ENCODE measurements around the gene LEMD2.
A peak's percentile ranks its signal among the peaks of the same experiment; 100 is the strongest.

Gene LEMD2

DNA sequence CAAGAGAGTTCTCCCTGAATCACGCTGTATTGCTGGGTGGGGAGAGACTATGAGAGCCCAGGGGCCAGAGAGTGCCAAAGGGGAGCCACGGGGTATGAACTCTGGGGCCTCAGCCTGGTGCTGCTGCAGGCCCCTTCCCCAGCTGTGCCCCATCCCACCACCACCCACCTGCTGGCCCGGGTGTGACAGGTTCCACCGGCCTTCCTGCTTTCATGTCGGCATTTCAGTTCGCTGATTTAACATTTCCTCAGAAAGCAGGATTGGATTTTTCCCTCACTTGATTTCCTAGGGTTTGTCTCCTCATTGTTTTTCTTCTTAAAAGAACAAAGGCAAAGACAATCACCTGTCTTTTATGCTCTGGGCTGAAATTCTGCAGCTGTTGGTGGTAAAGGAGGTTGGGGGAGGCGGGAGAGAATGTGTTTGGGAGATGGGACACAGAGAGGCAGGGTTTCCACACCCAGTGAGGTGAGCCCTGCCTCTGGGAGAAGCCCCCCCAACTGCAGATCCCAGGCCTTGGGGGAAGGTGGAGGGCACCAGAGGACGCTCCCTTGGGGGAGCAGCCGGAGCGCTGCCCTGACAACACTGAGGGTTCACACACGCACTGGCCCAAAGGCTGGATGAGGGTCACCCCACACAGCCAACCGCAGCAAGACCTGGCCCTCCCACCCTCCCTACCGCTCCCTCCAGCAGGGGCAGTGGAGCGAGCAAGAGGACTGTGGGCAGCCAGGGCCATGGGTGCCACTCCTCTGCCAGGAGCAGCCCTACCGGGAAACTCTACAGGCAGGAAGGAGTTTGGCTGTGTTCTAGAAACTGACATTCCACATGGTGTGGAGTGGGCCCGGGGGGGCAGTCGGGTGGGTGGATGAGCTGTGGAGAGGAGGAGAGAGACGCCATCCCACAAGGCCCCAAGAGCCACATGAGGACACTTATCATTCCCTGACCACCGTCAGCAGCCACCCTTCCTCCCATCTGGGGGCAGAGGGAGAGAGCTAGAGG lies 25.4 kb upstream of the LEMD2 start:
- no peaks in the 10 kb centered on the region; the same call in 1 of the 2 replicates for H3K27me3 ChIP-seq (replicated peaks; ENCODE audit: control insufficient read depth, insufficient read depth, low read length)
- TF ChIP-seq, protein P1, sequence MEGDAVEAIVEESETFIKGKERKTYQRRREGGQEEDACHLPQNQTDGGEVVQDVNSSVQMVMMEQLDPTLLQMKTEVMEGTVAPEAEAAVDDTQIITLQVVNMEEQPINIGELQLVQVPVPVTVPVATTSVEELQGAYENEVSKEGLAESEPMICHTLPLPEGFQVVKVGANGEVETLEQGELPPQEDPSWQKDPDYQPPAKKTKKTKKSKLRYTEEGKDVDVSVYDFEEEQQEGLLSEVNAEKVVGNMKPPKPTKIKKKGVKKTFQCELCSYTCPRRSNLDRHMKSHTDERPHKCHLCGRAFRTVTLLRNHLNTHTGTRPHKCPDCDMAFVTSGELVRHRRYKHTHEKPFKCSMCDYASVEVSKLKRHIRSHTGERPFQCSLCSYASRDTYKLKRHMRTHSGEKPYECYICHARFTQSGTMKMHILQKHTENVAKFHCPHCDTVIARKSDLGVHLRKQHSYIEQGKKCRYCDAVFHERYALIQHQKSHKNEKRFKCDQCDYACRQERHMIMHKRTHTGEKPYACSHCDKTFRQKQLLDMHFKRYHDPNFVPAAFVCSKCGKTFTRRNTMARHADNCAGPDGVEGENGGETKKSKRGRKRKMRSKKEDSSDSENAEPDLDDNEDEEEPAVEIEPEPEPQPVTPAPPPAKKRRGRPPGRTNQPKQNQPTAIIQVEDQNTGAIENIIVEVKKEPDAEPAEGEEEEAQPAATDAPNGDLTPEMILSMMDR (IDR thresholded peaks at IDR 0.05; ENCODE audit: insufficient read depth, low read length, poor library complexity, severe bottlenecking): no peak
- H3K4me3 ChIP-seq (replicated peaks; ENCODE audit: low read depth, low read length): no peak overlapping the region
- no peaks in the 10 kb centered on the region for H3K36me3 ChIP-seq (ENCODE audit: control insufficient read depth, insufficient read depth, low read length)
- no peak for DNase-seq (ENCODE audit: extremely low read depth, insufficient read length)

DNA sequence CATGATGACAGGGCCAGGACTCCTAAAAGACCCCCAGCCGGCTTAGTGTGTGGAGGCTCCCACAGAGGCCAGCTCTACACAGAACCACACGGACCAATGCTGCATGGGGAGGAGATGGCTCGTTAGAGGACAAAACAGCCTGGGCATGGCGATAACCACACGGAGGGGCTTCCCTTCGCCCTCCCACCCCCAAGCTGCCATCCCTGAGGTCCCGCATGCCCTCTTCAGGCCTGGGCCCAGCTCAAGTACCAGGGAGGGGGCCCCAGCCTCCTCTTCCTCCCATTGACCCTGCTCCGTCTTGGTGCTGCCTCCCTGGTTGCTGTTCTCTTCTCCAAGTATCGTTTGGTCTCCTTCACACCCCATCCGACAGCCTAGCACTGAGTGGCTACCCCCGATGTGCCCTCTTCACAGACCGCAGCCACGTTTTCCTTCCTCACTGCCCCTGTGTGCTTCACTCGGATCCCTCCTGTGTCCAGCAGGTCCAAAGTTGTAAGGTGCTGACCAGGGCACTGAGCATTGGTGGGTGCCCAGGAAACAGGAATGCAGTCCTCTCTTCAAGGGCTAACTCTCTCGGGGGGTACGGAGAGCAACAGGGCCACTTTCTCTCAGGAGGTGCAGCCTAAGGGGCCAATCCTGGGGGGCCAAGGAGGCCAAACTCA lies 24.4 kb upstream of the LEMD2 start:
- Histone ChIP-seq H3K27me3 (replicated peaks; ENCODE audit: control insufficient read depth, insufficient read depth, low read length) (no peaks in the 10 kb centered on the region; the same call in 1 of the 2 replicates), H3K4me3 (replicated peaks; ENCODE audit: low read depth, low read length) (no peak overlapping the region), H3K36me3 (ENCODE audit: control insufficient read depth, insufficient read depth, low read length) (no peaks in the 10 kb centered on the region)
- TF ChIP-seq, protein P1 (IDR thresholded peaks at IDR 0.05; ENCODE audit: insufficient read depth, low read length, poor library complexity, severe bottlenecking): no peak
- no peak for DNase-seq (ENCODE audit: extremely low read depth, insufficient read length)

DNA sequence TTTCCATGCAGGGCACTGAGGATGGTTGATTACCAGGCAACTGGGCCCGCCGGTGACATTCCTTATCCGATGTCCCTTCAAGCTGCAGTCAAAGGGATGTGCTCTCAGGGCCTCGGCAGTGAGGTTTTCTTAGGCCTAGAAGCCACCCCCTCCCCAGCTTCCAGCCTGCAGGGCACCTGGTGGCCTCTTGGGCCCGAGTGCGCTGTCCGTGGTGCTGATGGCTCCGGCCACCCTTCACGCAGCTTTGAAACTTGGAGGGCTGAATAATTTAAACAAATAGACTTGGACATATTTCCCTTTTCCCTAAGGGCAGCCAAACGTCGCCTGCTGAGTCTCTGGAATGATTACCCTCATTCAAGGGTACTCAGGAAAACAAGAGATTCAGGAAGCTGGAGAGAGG lies 23.7 kb upstream of the LEMD2 start:
- TF ChIP-seq, protein P1 (IDR thresholded peaks at IDR 0.05; ENCODE audit: insufficient read depth, low read length, poor library complexity, severe bottlenecking): peak; percentile 6
- no peak overlapping the region for H3K4me3 ChIP-seq (replicated peaks; ENCODE audit: low read depth, low read length)
- H3K27me3 ChIP-seq (replicated peaks; ENCODE audit: control insufficient read depth, insufficient read depth, low read length): no peaks in the 10 kb centered on the region; the same call in 1 of the 2 replicates
- H3K36me3 ChIP-seq (ENCODE audit: control insufficient read depth, insufficient read depth, low read length): no peaks in the 10 kb centered on the region
- peak; percentile 34 for DNase-seq (ENCODE audit: extremely low read depth, insufficient read length)

DNA sequence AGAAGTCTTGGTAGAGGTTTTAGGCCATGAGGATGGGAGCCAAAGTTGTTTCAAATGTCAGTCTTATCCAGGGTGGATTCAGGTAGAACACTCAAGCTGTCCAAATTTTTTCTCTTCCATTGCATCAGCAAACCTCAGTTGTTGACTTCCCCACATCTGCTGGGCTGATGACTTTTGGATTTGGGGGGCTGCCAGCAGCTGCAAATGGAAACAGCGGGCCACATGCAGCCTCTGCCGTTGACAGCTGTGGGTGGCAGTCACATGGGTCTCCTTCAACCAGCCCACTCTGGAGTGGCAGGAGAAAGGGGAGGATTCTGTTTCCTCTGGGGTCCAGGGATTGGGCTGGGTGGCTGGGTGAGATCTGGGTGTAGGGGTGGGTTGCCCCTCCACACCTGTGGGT lies 20.7 kb upstream of the LEMD2 start:
- no peak for DNase-seq (ENCODE audit: extremely low read depth, insufficient read length)
- Histone ChIP-seq H3K27me3 (replicated peaks; ENCODE audit: control insufficient read depth, insufficient read depth, low read length) (no peaks in the 10 kb centered on the region), H3K36me3 (ENCODE audit: control insufficient read depth, insufficient read depth, low read length) (no peaks in the 10 kb centered on the region), H3K4me3 (replicated peaks; ENCODE audit: low read depth, low read length) (no peak overlapping the region)
- TF ChIP-seq, protein P1 (IDR thresholded peaks at IDR 0.05; ENCODE audit: insufficient read depth, low read length, poor library complexity, severe bottlenecking): no peak

DNA sequence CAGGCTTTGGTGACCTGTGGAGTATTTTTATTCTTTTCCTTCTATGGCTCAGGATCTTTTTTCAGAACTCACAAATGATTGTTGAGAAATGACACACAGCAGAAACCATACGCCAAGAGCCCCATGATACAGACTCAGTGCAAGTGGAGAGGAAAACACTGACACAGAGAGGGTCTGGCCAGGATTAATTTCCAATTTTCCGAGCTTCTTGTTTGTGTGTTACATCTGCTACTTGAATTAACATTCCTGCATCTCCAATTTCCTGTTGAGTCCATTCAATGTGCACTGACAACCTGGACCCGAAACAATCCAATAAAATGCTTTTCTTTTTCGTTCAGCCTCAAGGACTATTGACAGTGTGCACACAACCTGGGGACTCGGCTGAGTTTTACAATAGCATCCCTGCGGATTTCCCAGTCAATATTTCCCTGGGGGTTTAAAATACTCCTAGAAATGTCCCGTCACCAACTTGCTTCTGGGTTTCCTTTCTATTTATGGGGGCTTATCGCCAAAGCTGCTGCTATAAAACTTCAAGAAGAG lies 19.8 kb upstream of the LEMD2 start:
- TF ChIP-seq, protein P1 (IDR thresholded peaks at IDR 0.05; ENCODE audit: insufficient read depth, low read length, poor library complexity, severe bottlenecking): no peak
- Histone ChIP-seq H3K27me3 (replicated peaks; ENCODE audit: control insufficient read depth, insufficient read depth, low read length) (no peaks in the 10 kb centered on the region; the same call in 1 of the 2 replicates), H3K36me3 (ENCODE audit: control insufficient read depth, insufficient read depth, low read length) (no peaks in the 10 kb centered on the region), H3K4me3 (replicated peaks; ENCODE audit: low read depth, low read length) (no peak overlapping the region)
- no peak for DNase-seq (ENCODE audit: extremely low read depth, insufficient read length)

Data from GM06990 (cell line).